ENCODE results near the gene ARHGAP6.
"Not testable (repeated sequence)": the region's sequence is repeated elsewhere in the genome, so short reads cannot be mapped to it uniquely, and the experiment has no call there.

Gene ARHGAP6

GRCh38 chrX:11380187-11380844, 285.4 kb downstream of the ARHGAP6 start:
- Mint-ChIP-seq H3K27ac (no peak overlapping the region), H3K4me1 (ENCODE audit: low read depth) (no peaks in the 10 kb centered on the region), H3K27me3 (peaks cover 2% of the 10 kb centered on the region), H3K4me3 (no peak overlapping the region), H3K36me3 (no peaks in the 10 kb centered on the region), H3K9me3 (ENCODE audit: low read depth) (no peaks in the 10 kb centered on the region)

DNA sequence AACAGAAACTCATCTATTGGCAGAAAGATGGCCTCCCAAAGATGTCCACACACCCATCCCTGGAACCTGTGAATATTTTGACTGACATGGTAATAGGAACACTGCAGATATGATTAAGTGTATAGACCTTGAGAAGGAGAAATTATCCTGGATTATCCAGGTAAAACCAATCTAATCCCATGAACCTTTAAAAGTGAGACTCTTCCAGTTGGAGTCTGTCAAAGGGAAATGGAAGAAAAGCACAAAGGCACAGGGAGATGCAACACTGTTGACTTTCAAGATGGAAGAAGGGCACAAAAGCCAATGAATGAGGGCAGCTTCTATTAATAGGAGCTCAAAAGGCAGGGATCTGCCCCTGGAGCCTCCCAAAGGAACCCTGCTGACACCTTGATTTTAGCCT, 289.6 kb downstream of the ARHGAP6 start:
- Mint-ChIP-seq H3K9me3 (ENCODE audit: low read depth) (no peaks in the 10 kb centered on the region), H3K27ac (no peak overlapping the region), H3K27me3 (peaks cover 2% of the 10 kb centered on the region), H3K4me3 (no peak overlapping the region), H3K4me1 (ENCODE audit: low read depth) (no peaks in the 10 kb centered on the region), H3K36me3 (no peaks in the 10 kb centered on the region)

GRCh38 chrX:11375614-11376119, 290.1 kb downstream of the ARHGAP6 start:
- Mint-ChIP-seq H3K36me3 (no peaks in the 10 kb centered on the region), H3K4me3 (no peak overlapping the region), H3K4me1 (ENCODE audit: low read depth) (no peaks in the 10 kb centered on the region), H3K27me3 (peaks cover 2% of the 10 kb centered on the region), H3K9me3 (ENCODE audit: low read depth) (no peaks in the 10 kb centered on the region), H3K27ac (no peak overlapping the region)

DNA sequence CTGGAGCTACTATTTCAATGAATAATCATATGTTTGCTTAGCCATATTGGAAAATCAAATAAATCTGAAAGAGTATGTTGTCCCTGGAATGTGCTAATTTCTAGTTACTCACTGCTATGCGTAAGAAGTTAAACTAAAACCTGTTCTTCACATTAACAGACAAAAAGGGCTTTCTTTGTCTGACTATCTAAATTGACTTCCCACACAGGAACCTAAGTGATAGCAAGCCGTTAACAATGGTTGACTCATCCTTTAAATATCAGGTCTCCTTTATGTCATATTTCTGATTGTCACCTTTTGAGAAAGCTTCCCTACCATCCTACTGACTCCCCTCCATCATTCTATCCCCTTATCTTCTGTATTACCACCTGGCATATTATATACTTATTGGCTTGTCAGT, 291.1 kb downstream of the ARHGAP6 start:
- H3K27me3 Mint-ChIP-seq, result peaks cover 2% of the 10 kb centered on the region
- no peaks in the 10 kb centered on the region for H3K9me3 Mint-ChIP-seq (ENCODE audit: low read depth)
- no peaks in the 10 kb centered on the region for H3K4me1 Mint-ChIP-seq (ENCODE audit: low read depth)
- no peak overlapping the region for H3K4me3 Mint-ChIP-seq
- H3K36me3 Mint-ChIP-seq, result no peaks in the 10 kb centered on the region
- no peak overlapping the region for H3K27ac Mint-ChIP-seq

DNA sequence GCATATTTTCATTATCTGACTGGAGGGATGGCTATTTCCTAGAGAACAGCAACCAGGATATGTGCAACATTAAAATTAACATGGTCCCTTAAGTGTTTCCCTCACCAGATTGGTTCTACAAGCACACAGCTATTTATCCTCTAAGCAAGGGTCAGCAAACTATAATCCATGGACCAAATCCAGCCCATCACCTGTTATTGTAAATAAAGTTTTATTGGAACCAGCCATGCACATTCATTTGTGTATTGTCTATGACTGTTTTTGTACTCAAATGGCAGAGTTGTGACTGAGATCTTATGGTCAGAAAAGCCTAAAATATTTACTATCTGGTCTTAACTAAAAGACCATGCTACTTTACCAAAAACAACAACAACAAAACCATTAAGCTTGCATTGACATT, 294.6 kb downstream of the ARHGAP6 start:
- Mint-ChIP-seq H3K36me3 (no peaks in the 10 kb centered on the region), H3K9me3 (ENCODE audit: low read depth) (no peaks in the 10 kb centered on the region), H3K27ac (no peak overlapping the region), H3K4me3 (no peak overlapping the region), H3K27me3 (peaks cover 2% of the 10 kb centered on the region), H3K4me1 (ENCODE audit: low read depth) (no peaks in the 10 kb centered on the region)

DNA sequence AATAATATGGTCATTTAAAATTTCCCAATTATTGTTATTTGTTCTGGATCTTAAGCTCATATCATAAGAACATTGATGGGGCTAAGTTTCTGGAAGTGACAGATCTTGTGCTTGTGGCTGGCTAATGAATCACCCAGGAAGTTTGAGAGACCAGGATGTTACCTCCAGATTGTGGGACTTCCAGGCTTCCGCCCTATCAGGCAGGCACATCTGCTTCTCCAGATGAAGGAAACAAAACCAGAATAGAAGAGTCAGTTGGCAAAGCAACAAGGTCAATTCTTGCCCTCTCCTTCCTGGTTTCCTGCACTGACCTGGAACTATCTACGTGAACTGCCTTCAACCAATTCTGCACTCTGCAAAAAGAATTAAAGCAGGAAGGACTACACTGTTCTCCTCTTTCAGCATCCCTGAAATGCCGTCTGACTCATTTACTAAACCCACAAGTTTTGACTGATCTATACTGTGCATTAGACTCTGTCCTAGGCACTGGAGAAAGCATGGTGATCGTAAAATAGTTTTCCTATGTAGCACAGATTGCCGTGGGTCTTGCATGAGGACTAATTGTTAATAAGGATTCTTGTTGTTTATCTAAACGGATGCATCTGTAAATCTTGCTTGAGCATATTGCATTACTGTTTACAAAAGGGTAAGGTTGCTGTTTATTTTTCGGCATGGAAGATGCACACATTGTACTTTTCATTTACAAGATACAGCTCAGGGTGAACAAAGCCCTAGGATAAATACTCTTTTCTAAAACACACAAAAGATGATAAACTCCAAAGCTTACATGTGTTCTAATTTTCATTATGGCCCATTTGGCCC, 297.9 kb downstream of the ARHGAP6 start:
- no peaks in the 10 kb centered on the region for H3K9me3 Mint-ChIP-seq (ENCODE audit: low read depth)
- no peak overlapping the region for H3K4me3 Mint-ChIP-seq
- no peaks in the 10 kb centered on the region for H3K27me3 Mint-ChIP-seq
- H3K4me1 Mint-ChIP-seq (ENCODE audit: low read depth), result no peaks in the 10 kb centered on the region
- H3K27ac Mint-ChIP-seq, result no peak overlapping the region
- H3K36me3 Mint-ChIP-seq, result no peaks in the 10 kb centered on the region

GRCh38 chrX:11366998-11367595, 298.6 kb downstream of the ARHGAP6 start:
- Mint-ChIP-seq H3K36me3 (no peaks in the 10 kb centered on the region), H3K27me3 (no peaks in the 10 kb centered on the region), H3K9me3 (ENCODE audit: low read depth) (no peaks in the 10 kb centered on the region), H3K27ac (no peak overlapping the region), H3K4me1 (ENCODE audit: low read depth) (no peaks in the 10 kb centered on the region), H3K4me3 (no peak overlapping the region)

DNA sequence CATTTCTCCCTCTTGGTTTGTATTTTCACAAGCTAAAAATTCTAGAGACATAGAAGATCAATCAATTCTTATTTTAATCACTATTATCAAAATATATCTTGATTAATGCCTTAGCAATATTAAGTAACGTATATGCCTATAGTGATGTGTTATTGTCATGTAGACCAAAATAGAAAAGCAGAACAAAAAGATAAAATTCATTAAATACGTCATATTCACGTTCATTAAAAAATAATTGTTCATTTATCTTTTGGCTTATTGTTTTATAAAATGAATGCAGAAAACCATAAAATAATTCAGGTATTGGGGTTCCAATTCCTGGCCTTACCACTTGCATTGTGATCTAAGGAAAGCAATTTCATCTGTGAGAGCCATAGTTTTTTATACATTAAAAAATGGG, 300.3 kb downstream of the ARHGAP6 start:
- Mint-ChIP-seq H3K9me3 (ENCODE audit: low read depth) (no peaks in the 10 kb centered on the region), H3K4me1 (ENCODE audit: low read depth) (no peaks in the 10 kb centered on the region), H3K27me3 (no peaks in the 10 kb centered on the region), H3K36me3 (no peaks in the 10 kb centered on the region), H3K4me3 (no peak overlapping the region), H3K27ac (no peak overlapping the region)

- H3K4me3 Mint-ChIP-seq, result no peak overlapping the region
- H3K36me3 Mint-ChIP-seq, result no peaks in the 10 kb centered on the region
- no peaks in the 10 kb centered on the region for H3K27me3 Mint-ChIP-seq
- no peak overlapping the region for H3K27ac Mint-ChIP-seq
- H3K9me3 Mint-ChIP-seq (ENCODE audit: low read depth), result no peaks in the 10 kb centered on the region
- no peaks in the 10 kb centered on the region for H3K4me1 Mint-ChIP-seq (ENCODE audit: low read depth)
Measured at GRCh38 chrX:11364835-11365234, 300.9 kb downstream of the ARHGAP6 start.

DNA sequence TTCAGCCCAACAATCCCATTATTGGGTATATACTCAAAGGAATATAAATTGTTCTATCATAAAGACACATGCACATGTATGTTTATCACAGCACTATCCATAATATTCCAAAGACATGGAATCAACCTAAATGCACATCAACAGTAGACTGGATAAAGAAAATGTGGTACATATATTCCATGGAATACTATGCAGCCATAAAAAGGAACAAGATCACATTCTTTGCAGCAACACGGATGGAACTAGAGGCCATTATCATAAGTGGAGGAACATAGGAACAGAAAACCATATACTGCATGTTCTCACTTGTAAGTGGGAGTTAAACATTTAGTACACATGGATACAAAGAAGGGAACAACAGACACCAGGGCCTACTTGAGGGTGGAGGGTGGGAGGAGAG, 301.9 kb downstream of the ARHGAP6 start:
- not testable (repeated sequence) for H3K9me3 Mint-ChIP-seq (ENCODE audit: low read depth); H3K27ac Mint-ChIP-seq; H3K27me3 Mint-ChIP-seq; H3K36me3 Mint-ChIP-seq; H3K4me3 Mint-ChIP-seq; H3K4me1 Mint-ChIP-seq (ENCODE audit: low read depth)

- no peaks in the 10 kb centered on the region for H3K4me1 Mint-ChIP-seq (ENCODE audit: low read depth)
- H3K9me3 Mint-ChIP-seq (ENCODE audit: low read depth), result no peaks in the 10 kb centered on the region
- no peak overlapping the region for H3K27ac Mint-ChIP-seq
- no peaks in the 10 kb centered on the region for H3K36me3 Mint-ChIP-seq
- no peak overlapping the region for H3K4me3 Mint-ChIP-seq
- H3K27me3 Mint-ChIP-seq, result no peaks in the 10 kb centered on the region
Measured at GRCh38 chrX:11363069-11363594, 302.6 kb downstream of the ARHGAP6 start.

GRCh38 chrX:11361666-11362065, 304.1 kb downstream of the ARHGAP6 start:
- H3K36me3 Mint-ChIP-seq; H3K4me1 Mint-ChIP-seq (ENCODE audit: low read depth); H3K9me3 Mint-ChIP-seq (ENCODE audit: low read depth); H3K27ac Mint-ChIP-seq; H3K27me3 Mint-ChIP-seq; H3K4me3 Mint-ChIP-seq: not testable (repeated sequence)

GRCh38 chrX:11355944-11356343, 309.8 kb downstream of the ARHGAP6 start:
- H3K4me3 Mint-ChIP-seq; H3K9me3 Mint-ChIP-seq (ENCODE audit: low read depth); H3K4me1 Mint-ChIP-seq (ENCODE audit: low read depth); H3K27ac Mint-ChIP-seq; H3K36me3 Mint-ChIP-seq; H3K27me3 Mint-ChIP-seq: not testable (repeated sequence)

DNA sequence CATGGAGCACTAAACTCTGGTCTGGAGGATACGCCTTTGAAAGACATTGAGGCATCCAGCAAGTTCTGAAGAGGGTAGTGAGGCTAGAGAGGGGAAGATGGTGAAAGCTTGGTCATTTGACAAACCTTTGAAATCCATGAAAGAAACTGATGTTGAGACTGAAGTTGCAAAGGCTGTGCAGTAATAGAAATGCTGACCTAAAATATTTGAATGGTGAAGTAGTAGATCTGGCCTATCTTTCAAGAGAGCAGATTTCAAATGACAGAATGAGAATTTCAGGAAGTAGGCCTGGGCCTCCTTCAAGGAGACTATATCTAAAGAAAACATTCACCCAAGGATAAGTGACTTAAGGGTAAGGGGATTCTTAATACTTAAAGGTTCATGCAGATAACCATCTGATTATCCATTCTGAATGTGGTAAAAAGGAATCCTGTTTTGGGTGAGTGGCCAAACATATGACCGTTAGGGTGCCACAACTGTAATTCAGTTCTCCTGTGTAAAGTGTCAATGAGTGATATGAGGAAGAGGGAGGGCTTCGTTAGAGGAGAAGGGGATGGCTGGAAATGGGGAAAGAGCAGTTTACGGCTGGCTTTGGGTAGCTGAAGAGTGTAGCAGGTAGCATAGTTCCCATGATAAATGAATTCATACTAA, 310.3 kb downstream of the ARHGAP6 start:
- Mint-ChIP-seq H3K4me1 (ENCODE audit: low read depth) (no peaks in the 10 kb centered on the region), H3K36me3 (no peaks in the 10 kb centered on the region), H3K4me3 (no peak overlapping the region), H3K27ac (no peak overlapping the region), H3K27me3 (no peaks in the 10 kb centered on the region), H3K9me3 (ENCODE audit: low read depth) (no peaks in the 10 kb centered on the region)

DNA sequence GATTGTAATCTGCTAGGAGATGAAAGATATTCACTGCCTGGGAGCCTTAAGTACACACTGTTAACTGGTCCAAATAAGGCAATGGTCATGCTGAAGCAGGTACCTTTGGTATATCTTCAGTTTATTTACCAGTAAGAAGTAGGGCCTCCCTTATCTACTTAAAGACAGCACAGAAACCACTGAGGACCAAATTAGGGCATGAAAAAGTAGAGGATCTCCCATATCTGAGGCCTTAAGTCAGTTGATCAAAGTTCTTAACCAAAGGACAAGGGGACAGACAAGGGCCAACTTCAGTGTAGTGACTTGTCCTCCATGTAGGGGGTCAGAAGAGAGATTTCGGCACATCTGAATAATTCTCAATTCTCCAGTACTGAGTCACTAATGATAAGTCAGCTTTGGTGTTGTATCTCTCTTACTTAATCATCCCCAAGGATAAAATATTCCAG, 313.4 kb downstream of the ARHGAP6 start:
- H3K4me3 Mint-ChIP-seq, result no peak overlapping the region

More for the DNA sequence above, 313.4 kb downstream of the ARHGAP6 start:
- no peaks in the 10 kb centered on the region for H3K27me3 Mint-ChIP-seq
- no peaks in the 10 kb centered on the region for H3K4me1 Mint-ChIP-seq (ENCODE audit: low read depth)
- no peaks in the 10 kb centered on the region for H3K9me3 Mint-ChIP-seq (ENCODE audit: low read depth)
- H3K36me3 Mint-ChIP-seq, result no peaks in the 10 kb centered on the region
- H3K27ac Mint-ChIP-seq, result no peak overlapping the region

Data from activated naive CD8-positive, alpha-beta T cell (primary cell).